MCF 10A (cell line): ENCODE data around the gene RIPK4. TPM values are rescaled to one million over a fixed set of nuclear protein-coding genes. Genes with fewer than 3 reads are reported as not detected.
A peak's percentile ranks its signal among the peaks of the same experiment; 100 is the strongest.

Source experiments
- BruUV-seq: library from RNA; stranded (reverse); fragments of 400-500 nt; replicated peaks from 2 replicates; lab custom pipeline; 2021; lab: Mats Ljungman, UMichigan
- CTCF ChIA-PET: fragments of 300-600 bp; sonication (Branson Sonifier 250); formaldehyde crosslinking; extraction: SDS; loops from one replicate; lab custom pipeline; 2021; ENCODE audit warnings: antibody characterized with exemption, inconsistent platforms; lab: Yijun Ruan, JAX
- POLR2A ChIA-PET: fragments of 300-600, 350-650 bp; sonication (Branson Sonifier 250); formaldehyde crosslinking; extraction: SDS; loops from one replicate; lab custom pipeline; 2020; ENCODE audit warnings: antibody characterized with exemption, inconsistent platforms; lab: Yijun Ruan, JAX
- DNase-seq: peaks from one replicate; pipeline ENCODE4 v3.0.0-alpha.2; 2018; ENCODE audit not compliant: unreplicated experiment
- H3K27ac Mint-ChIP-seq: one replicate; pipeline ENCODE4 v1.8.0; 2022; ENCODE audit warnings: mild to moderate bottlenecking, low read depth, mixed read lengths; ENCODE audit not compliant: unreplicated experiment
- H3K27me3 Mint-ChIP-seq: one replicate; pipeline ENCODE4 v1.8.0; 2022; ENCODE audit warnings: mixed read lengths; ENCODE audit not compliant: insufficient read depth, unreplicated experiment
- H3K36me3 Mint-ChIP-seq: one replicate; pipeline ENCODE4 v1.8.0; 2022; ENCODE audit warnings: mild to moderate bottlenecking, moderate library complexity, mixed read lengths; ENCODE audit not compliant: insufficient read depth, unreplicated experiment
- H3K4me1 Mint-ChIP-seq: one replicate; pipeline ENCODE4 v1.8.0; 2022; ENCODE audit warnings: mixed read lengths; ENCODE audit not compliant: insufficient read depth, unreplicated experiment
- H3K4me3 Mint-ChIP-seq: one replicate; pipeline ENCODE4 v1.8.0; 2022; ENCODE audit warnings: mild to moderate bottlenecking, moderate library complexity, mixed read lengths; ENCODE audit not compliant: unreplicated experiment
- H3K9me3 Mint-ChIP-seq: one replicate; pipeline ENCODE4 v1.8.0; 2022; ENCODE audit warnings: mixed read lengths; ENCODE audit not compliant: unreplicated experiment
- CTCF ChIP-seq: fragments of 200-600 bp; IDR thresholded peaks from one replicate; pipeline ENCODE4 v1.8.0; 2022; ENCODE audit warnings: antibody characterized with exemption, mild to moderate bottlenecking; ENCODE audit not compliant: unreplicated experiment
- intact Hi-C: fragments of 100-400 bp; cut with micrococcal nuclease; formaldehyde crosslinking; loops from 2 replicates; pipeline ENCODE4 v1.14.1; 2022
- total RNA-seq: library from RNA; stranded (reverse); gene quantifications from 2 replicates; pipeline ENCODE4 v1.2.3, GENCODE V29; 2022

The RIPK4 gene
- total RNA-seq, 1 experiment from 2014 or later, result 22.3 TPM

GRCh38 chr21:41730367-41730765 is 36.5 kb downstream of the RIPK4 start:
- BruUV-seq, result no TSS peak
- Mint-ChIP-seq H3K9me3 (peaks cover 8% of the 10 kb centered on the region), H3K27ac (no peak overlapping the region), H3K4me1 (peaks cover 25% of the 10 kb centered on the region), H3K4me3 (no peak overlapping the region), H3K27me3 (no peaks in the 10 kb centered on the region), H3K36me3 (peaks cover 8% of the 10 kb centered on the region)
- intact Hi-C loops, result no loop called here
- TF ChIP-seq CTCF, result no peak
- DNase-seq, result no peak
- ChIA-PET CTCF (interaction anchor here (0.9 kb wide), 1 partner anchor 117 kb away, joined by 3 read pairs; no protein-coding TSS in a partner anchor), POLR2A (interaction anchor here (0.6 to 3.9 kb wide), 4 partner anchors 21 to 120 kb away, joined by 3 to 16 read pairs (median 7); partner anchors contain the start of gene RIPK4)

GRCh38 chr21:41729701-41730366 is 37.0 kb downstream of the RIPK4 start:
- Mint-ChIP-seq H3K4me1 (peaks cover 25% of the 10 kb centered on the region), H3K36me3 (peaks cover 8% of the 10 kb centered on the region), H3K9me3 (peaks cover 8% of the 10 kb centered on the region), H3K27me3 (no peaks in the 10 kb centered on the region), H3K4me3 (no peak overlapping the region), H3K27ac (no peak overlapping the region)
- intact Hi-C loops, result loop anchor here (5.0 kb wide), 1 partner anchor 32 kb away; no protein-coding TSS in a partner anchor
- ChIA-PET POLR2A (interaction anchor here (0.6 to 3.9 kb wide), 3 partner anchors 38 to 119 kb away, joined by 3 to 16 read pairs (median 7); partner anchors contain the start of gene RIPK4), CTCF (interaction anchor here (0.5 to 0.9 kb wide), 2 partner anchors 22 to 117 kb away, joined by 3 to 5 read pairs; no protein-coding TSS in a partner anchor)
- TF ChIP-seq CTCF, result no peak
- DNase-seq, result no peak
- no TSS peak for BruUV-seq

GRCh38 chr21:41727784-41728763 is 38.8 kb downstream of the RIPK4 start:
- peak overlapping the region; percentile 84 for H3K27ac Mint-ChIP-seq
- intact Hi-C loops, result loop anchor here (1.0 to 5.0 kb wide), 4 partner anchors 34 to 113 kb away; no protein-coding TSS in a partner anchor
- H3K4me1 Mint-ChIP-seq, result peaks cover 25% of the 10 kb centered on the region
- POLR2A ChIA-PET, result interaction anchor here (0.8 to 3.5 kb wide), 13 partner anchors 9 to 116 kb away, joined by 3 to 13 read pairs (median 4); partner anchors contain the start of gene RIPK4
- H3K27me3 Mint-ChIP-seq, result no peaks in the 10 kb centered on the region
- peaks cover 8% of the 10 kb centered on the region for H3K9me3 Mint-ChIP-seq
- no peaks in the 10 kb centered on the region for H3K36me3 Mint-ChIP-seq
- H3K4me3 Mint-ChIP-seq, result no peak overlapping the region
- CTCF ChIA-PET, result interaction anchor here (0.5 to 2.4 kb wide), 16 partner anchors 9 to 1341 kb away, joined by 3 to 16 read pairs (median 4); no protein-coding TSS in a partner anchor
- BruUV-seq, result no TSS peak
- no peak for TF ChIP-seq CTCF
- DNase-seq, result no peak
